Liver (tissue), 9 donors: ENCODE measurements around the gene ATP6V0E2. TPM values are rescaled to one million over a fixed set of nuclear protein-coding genes. Genes with fewer than 3 reads are reported as not detected.

Experiments used
- DNase-seq: peaks from one replicate; pipeline ENCODE4 v3.0.0-alpha.2; 2017; ENCODE audit warnings: low spot score
- H3K27ac ChIP-seq, 2 donors: one replicate each; pipeline ENCODE4 v1.7.0; 2013; ENCODE audit warnings: inconsistent platforms in 2 of 2, low read length in 2 of 2, control low read depth in 1 of 2, low read depth in 1 of 2, mild to moderate bottlenecking in 1 of 2
- H3K27me3 ChIP-seq, 4 donors: one replicate each; pipeline versions ENCODE4 v1.6.1 to v1.7.0; 2013; ENCODE audit warnings: low read length in 3 of 4, inconsistent platforms in 1 of 4, mild to moderate bottlenecking in 1 of 4, moderate library complexity in 1 of 4; ENCODE audit not compliant: control insufficient read depth in 4 of 4, insufficient read depth in 4 of 4
- H3K36me3 ChIP-seq, 4 donors: one replicate each; pipeline versions ENCODE4 v1.6.1 to v1.7.0; 2013; ENCODE audit warnings: low read length in 3 of 4, mild to moderate bottlenecking in 3 of 4, low read depth in 1 of 4, moderate library complexity in 1 of 4; ENCODE audit not compliant: control insufficient read depth in 4 of 4, insufficient read depth in 3 of 4
- H3K4me1 ChIP-seq, 4 donors: one replicate each; pipeline versions ENCODE4 v1.6.1 to v1.7.0; 2013; ENCODE audit warnings: low read length in 3 of 4, mild to moderate bottlenecking in 3 of 4, moderate library complexity in 1 of 4; ENCODE audit not compliant: control insufficient read depth in 4 of 4, insufficient read depth in 4 of 4
- H3K4me3 ChIP-seq, 3 donors: one replicate each; pipeline versions ENCODE4 v1.6.1 to v1.7.0; 2013; ENCODE audit warnings: low read length in 3 of 3, control low read depth in 1 of 3, low read depth in 1 of 3, mild to moderate bottlenecking in 1 of 3
- H3K9ac ChIP-seq, 2 donors: one replicate each; pipeline ENCODE4 v1.7.0; 2013; ENCODE audit warnings: low read length in 2 of 2, mild to moderate bottlenecking in 2 of 2, moderate library complexity in 2 of 2, control low read depth in 1 of 2, low read depth in 1 of 2
- H3K9me3 ChIP-seq, 4 donors: one replicate each; pipeline versions ENCODE4 v1.6.1 to v1.7.0; 2013; ENCODE audit warnings: low read length in 3 of 4; ENCODE audit not compliant: control insufficient read depth in 4 of 4
- EGR1 ChIP-seq, 2 donors: IDR thresholded peaks; 2 replicates each; pipeline ENCODE4 v1.6.1; 2016 to 2018; ENCODE audit warnings: antibody characterized with exemption in 2 of 2, low read depth in 2 of 2
- FOXA1 ChIP-seq: IDR thresholded peaks from 2 replicates; pipeline ENCODE4 v1.6.1; 2016; ENCODE audit warnings: antibody characterized with exemption
- FOXA2 ChIP-seq: IDR thresholded peaks from 2 replicates; pipeline ENCODE4 v1.6.1; 2016; ENCODE audit warnings: antibody characterized with exemption
- GABPA ChIP-seq, 2 donors: IDR thresholded peaks in 1 of 2; conservative IDR thresholded peaks in 1 of 2; 2 replicates each; pipeline ENCODE4 v1.6.1; 2016; ENCODE audit warnings: antibody characterized with exemption in 2 of 2, mild to moderate bottlenecking in 1 of 2, moderate library complexity in 1 of 2
- HNF4A ChIP-seq, 2 donors: conservative IDR thresholded peaks; 2 replicates each; pipeline ENCODE4 v1.6.1; 2016; ENCODE audit warnings: antibody characterized with exemption in 2 of 2, mild to moderate bottlenecking in 2 of 2
- HNF4G ChIP-seq: IDR thresholded peaks from 2 replicates; pipeline ENCODE4 v1.6.1; 2016; ENCODE audit warnings: antibody characterized with exemption
- JUND ChIP-seq, 2 donors: IDR thresholded peaks; 2 replicates each; pipeline ENCODE4 v1.6.1; 2016; ENCODE audit warnings: antibody characterized with exemption in 2 of 2
- NR2F2 ChIP-seq: IDR thresholded peaks from 2 replicates; pipeline ENCODE4 v1.6.1; 2016; ENCODE audit warnings: antibody characterized with exemption
- RAD21 ChIP-seq, 2 donors: IDR thresholded peaks; 2 replicates each; pipeline ENCODE4 v1.6.1; 2016; ENCODE audit warnings: antibody characterized with exemption in 2 of 2, mild to moderate bottlenecking in 2 of 2
- RXRA ChIP-seq, 2 donors: IDR thresholded peaks; 2 replicates each; pipeline ENCODE4 v1.6.1; 2017 to 2018; ENCODE audit warnings: antibody characterized with exemption in 2 of 2, mild to moderate bottlenecking in 1 of 2
- SP1 ChIP-seq: IDR thresholded peaks from 2 replicates; pipeline ENCODE4 v1.6.1; 2018; ENCODE audit warnings: antibody characterized with exemption, mild to moderate bottlenecking
- TAF1 ChIP-seq: conservative IDR thresholded peaks from 2 replicates; pipeline ENCODE4 v1.6.1; 2016; ENCODE audit warnings: antibody characterized with exemption, mild to moderate bottlenecking
- YY1 ChIP-seq: IDR thresholded peaks from 2 replicates; pipeline ENCODE4 v1.6.1; 2016; ENCODE audit warnings: antibody characterized with exemption, mild to moderate bottlenecking
- WGBS: extraction: QIAGEN DNeasy Blood & Tissue Kit; methylation state at CpG from one replicate; pipeline ENCODE4 v1.1.7; 2013; 5-methylcytosine and 5-hydroxymethylcytosine counted together
- polyA plus RNA-seq, 2 donors: library from polyadenylated mRNA; stranded (reverse) in 1 of 2; unstranded in 1 of 2; fragments of 200-250 nt in 1 of 2; fragments of >200 nt in 1 of 2; fragmentation: Nextera tagmentation in 1 of 2; extraction: Ambion mirVana in 1 of 2; gene quantifications; one replicate each; pipeline versions ENCODE4 v1.2.1 to v1.2.3, GENCODE V29; 2013 to 2015
- total RNA-seq, 2 donors: library from RNA; depleted of rRNA; stranded (reverse); fragments of >200 nt; gene quantifications; one replicate each; pipeline ENCODE4 v1.2.3, GENCODE V29; 2014
- TF ChIP-seq, protein P1 (sequence below): IDR thresholded peaks from 2 replicates; pipeline ENCODE4 v1.6.1; 2016; ENCODE audit warnings: antibody characterized with exemption
- TF ChIP-seq, protein P2 (sequence below): IDR thresholded peaks from 2 replicates; pipeline ENCODE4 v1.6.1; 2016; ENCODE audit warnings: antibody characterized with exemption
- TF ChIP-seq, protein P3 (sequence below): fragments of 150-350 bp; IDR thresholded peaks from 2 replicates; pipeline ENCODE4 v1.5.1; 2017; ENCODE audit warnings: improper control_type of control experiment, low read depth, low read length; ENCODE audit not compliant: missing input control
- TF ChIP-seq, protein P4 (sequence below): IDR thresholded peaks from 2 replicates; pipeline ENCODE4 v1.6.1; 2016; ENCODE audit warnings: antibody characterized with exemption, mild to moderate bottlenecking
- TF ChIP-seq, protein P5 (sequence below): IDR thresholded peaks from 2 replicates; pipeline ENCODE4 v1.6.1; 2016; ENCODE audit warnings: antibody characterized with exemption
- donor health status: healthy.
- donor health status: healthy.
- donor health status: healthy.
- donor health status: healthy.
- donor health status: healthy.

Gene ATP6V0E2
- total and polyA plus RNA-seq, 4 donors = 9.8 to 77.1 (median 47.5) TPM

DNA sequence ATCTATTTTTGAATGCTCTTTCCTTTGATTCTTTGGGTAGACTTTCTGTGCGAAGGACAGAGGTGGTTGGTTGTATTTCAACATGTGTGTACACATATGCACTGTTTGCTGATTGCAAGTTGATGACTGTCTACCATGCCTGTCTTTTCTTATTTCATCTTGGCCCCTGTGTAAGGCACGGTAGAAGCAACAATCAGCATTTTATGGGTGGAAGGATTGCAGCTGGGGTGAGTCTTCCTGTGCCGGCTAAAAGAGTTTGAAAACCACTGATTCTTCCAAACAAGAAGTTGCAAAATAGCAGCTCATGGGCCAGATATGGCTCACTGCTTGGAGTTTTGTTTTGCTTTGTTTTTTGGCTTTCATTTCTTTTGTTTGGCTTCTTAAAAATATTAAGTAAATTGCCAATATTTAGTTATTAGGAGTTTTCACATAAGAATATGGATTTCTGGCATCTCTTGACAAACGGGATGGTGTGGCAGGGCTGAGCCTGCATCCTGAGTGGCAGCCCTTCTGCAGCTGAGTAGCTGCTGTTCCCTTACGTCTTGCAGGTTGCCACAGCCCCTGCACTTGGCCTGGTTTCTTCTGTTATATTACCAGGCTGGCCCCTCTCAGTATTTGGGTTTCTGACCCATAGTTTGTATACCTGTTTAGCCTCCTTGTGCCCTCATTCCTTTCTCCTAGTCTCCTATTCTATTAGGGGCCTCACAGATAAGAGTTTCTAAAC is 28.4 kb upstream of the ATP6V0E2 start:
- Histone ChIP-seq H3K27me3 (no peaks in the 10 kb centered on the region), H3K4me3 (no peak overlapping the region), H3K9ac (no peak overlapping the region), H3K4me1 (no peaks in the 10 kb centered on the region), H3K27ac (no peak overlapping the region), H3K9me3 (no peaks in the 10 kb centered on the region), H3K36me3 (peaks cover 0 to 6% (median 2%) of the 10 kb centered on the region in 4 donors)
- 63% methylated on average over 5 of the region's 5 CpGs for WGBS
- no peak for DNase-seq
- TF ChIP-seq, protein P1, sequence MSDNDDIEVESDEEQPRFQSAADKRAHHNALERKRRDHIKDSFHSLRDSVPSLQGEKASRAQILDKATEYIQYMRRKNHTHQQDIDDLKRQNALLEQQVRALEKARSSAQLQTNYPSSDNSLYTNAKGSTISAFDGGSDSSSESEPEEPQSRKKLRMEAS = no peak
- TF ChIP-seq EGR1 (IDR thresholded peaks at IDR 0.05; ENCODE audit: low read depth in 2 of 2) = no peak
- no peak for TF ChIP-seq RXRA (IDR thresholded peaks at IDR 0.05)
- no peak for TF ChIP-seq GABPA (IDR thresholded peaks at IDR 0.05 in 1 of 2, conservative IDR thresholded peaks at IDR 0.05 in 1 of 2)
- TF ChIP-seq, protein P2, sequence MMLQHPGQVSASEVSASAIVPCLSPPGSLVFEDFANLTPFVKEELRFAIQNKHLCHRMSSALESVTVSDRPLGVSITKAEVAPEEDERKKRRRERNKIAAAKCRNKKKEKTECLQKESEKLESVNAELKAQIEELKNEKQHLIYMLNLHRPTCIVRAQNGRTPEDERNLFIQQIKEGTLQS = no peak
- TF ChIP-seq JUND (IDR thresholded peaks at IDR 0.05) = no peak
- no peak for TF ChIP-seq HNF4G
- no peak for TF ChIP-seq HNF4A (conservative IDR thresholded peaks at IDR 0.05)
- no peak for TF ChIP-seq FOXA1
- TF ChIP-seq SP1 = no peak
- TF ChIP-seq YY1 = no peak
- no peak for TF ChIP-seq FOXA2
- TF ChIP-seq, protein P3, sequence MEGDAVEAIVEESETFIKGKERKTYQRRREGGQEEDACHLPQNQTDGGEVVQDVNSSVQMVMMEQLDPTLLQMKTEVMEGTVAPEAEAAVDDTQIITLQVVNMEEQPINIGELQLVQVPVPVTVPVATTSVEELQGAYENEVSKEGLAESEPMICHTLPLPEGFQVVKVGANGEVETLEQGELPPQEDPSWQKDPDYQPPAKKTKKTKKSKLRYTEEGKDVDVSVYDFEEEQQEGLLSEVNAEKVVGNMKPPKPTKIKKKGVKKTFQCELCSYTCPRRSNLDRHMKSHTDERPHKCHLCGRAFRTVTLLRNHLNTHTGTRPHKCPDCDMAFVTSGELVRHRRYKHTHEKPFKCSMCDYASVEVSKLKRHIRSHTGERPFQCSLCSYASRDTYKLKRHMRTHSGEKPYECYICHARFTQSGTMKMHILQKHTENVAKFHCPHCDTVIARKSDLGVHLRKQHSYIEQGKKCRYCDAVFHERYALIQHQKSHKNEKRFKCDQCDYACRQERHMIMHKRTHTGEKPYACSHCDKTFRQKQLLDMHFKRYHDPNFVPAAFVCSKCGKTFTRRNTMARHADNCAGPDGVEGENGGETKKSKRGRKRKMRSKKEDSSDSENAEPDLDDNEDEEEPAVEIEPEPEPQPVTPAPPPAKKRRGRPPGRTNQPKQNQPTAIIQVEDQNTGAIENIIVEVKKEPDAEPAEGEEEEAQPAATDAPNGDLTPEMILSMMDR = no peak
- no peak for TF ChIP-seq TAF1
- TF ChIP-seq, protein P4, sequence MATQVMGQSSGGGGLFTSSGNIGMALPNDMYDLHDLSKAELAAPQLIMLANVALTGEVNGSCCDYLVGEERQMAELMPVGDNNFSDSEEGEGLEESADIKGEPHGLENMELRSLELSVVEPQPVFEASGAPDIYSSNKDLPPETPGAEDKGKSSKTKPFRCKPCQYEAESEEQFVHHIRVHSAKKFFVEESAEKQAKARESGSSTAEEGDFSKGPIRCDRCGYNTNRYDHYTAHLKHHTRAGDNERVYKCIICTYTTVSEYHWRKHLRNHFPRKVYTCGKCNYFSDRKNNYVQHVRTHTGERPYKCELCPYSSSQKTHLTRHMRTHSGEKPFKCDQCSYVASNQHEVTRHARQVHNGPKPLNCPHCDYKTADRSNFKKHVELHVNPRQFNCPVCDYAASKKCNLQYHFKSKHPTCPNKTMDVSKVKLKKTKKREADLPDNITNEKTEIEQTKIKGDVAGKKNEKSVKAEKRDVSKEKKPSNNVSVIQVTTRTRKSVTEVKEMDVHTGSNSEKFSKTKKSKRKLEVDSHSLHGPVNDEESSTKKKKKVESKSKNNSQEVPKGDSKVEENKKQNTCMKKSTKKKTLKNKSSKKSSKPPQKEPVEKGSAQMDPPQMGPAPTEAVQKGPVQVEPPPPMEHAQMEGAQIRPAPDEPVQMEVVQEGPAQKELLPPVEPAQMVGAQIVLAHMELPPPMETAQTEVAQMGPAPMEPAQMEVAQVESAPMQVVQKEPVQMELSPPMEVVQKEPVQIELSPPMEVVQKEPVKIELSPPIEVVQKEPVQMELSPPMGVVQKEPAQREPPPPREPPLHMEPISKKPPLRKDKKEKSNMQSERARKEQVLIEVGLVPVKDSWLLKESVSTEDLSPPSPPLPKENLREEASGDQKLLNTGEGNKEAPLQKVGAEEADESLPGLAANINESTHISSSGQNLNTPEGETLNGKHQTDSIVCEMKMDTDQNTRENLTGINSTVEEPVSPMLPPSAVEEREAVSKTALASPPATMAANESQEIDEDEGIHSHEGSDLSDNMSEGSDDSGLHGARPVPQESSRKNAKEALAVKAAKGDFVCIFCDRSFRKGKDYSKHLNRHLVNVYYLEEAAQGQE = no peak
- no peak for TF ChIP-seq NR2F2
- TF ChIP-seq, protein P5, sequence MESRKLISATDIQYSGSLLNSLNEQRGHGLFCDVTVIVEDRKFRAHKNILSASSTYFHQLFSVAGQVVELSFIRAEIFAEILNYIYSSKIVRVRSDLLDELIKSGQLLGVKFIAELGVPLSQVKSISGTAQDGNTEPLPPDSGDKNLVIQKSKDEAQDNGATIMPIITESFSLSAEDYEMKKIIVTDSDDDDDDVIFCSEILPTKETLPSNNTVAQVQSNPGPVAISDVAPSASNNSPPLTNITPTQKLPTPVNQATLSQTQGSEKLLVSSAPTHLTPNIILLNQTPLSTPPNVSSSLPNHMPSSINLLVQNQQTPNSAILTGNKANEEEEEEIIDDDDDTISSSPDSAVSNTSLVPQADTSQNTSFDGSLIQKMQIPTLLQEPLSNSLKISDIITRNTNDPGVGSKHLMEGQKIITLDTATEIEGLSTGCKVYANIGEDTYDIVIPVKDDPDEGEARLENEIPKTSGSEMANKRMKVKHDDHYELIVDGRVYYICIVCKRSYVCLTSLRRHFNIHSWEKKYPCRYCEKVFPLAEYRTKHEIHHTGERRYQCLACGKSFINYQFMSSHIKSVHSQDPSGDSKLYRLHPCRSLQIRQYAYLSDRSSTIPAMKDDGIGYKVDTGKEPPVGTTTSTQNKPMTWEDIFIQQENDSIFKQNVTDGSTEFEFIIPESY = no peak
- no peak for TF ChIP-seq RAD21 (IDR thresholded peaks at IDR 0.05)
